SU-DHL-6 (cell line): ENCODE results near the gene GSK3A.

Experiments
- EZH2phosphoT487 ChIP-seq: fragments of 200-600 bp; sonication (generic), shearing (Covaris generic); conservative IDR thresholded peaks from 2 replicates; pipeline ENCODE4 v1.6.1; 2018; ENCODE audit warnings: mild to moderate bottlenecking, antibody characterized with exemption, low read length, moderate library complexity, mixed read lengths
- TF ChIP-seq, protein P1 (sequence below): fragments of 200-600 bp; sonication (generic); IDR thresholded peaks from one replicate; pipeline ENCODE4 v1.5.1; 2017; ENCODE audit warnings: antibody characterized with exemption, mild to moderate bottlenecking, low read length, moderate library complexity; ENCODE audit not compliant: insufficient read depth, poor library complexity, severe bottlenecking

- TF ChIP-seq, protein P1, sequence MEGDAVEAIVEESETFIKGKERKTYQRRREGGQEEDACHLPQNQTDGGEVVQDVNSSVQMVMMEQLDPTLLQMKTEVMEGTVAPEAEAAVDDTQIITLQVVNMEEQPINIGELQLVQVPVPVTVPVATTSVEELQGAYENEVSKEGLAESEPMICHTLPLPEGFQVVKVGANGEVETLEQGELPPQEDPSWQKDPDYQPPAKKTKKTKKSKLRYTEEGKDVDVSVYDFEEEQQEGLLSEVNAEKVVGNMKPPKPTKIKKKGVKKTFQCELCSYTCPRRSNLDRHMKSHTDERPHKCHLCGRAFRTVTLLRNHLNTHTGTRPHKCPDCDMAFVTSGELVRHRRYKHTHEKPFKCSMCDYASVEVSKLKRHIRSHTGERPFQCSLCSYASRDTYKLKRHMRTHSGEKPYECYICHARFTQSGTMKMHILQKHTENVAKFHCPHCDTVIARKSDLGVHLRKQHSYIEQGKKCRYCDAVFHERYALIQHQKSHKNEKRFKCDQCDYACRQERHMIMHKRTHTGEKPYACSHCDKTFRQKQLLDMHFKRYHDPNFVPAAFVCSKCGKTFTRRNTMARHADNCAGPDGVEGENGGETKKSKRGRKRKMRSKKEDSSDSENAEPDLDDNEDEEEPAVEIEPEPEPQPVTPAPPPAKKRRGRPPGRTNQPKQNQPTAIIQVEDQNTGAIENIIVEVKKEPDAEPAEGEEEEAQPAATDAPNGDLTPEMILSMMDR = no peak
- TF ChIP-seq EZH2phosphoT487 = no peak
Observed at GRCh38 chr19:42270346-42271044, 28.1 kb upstream of the GSK3A start.
